ENCODE measurements around the gene ZNF789.
A peak's percentile ranks its signal among the peaks of the same experiment; 100 is the strongest.

ZNF789 gene

DNA sequence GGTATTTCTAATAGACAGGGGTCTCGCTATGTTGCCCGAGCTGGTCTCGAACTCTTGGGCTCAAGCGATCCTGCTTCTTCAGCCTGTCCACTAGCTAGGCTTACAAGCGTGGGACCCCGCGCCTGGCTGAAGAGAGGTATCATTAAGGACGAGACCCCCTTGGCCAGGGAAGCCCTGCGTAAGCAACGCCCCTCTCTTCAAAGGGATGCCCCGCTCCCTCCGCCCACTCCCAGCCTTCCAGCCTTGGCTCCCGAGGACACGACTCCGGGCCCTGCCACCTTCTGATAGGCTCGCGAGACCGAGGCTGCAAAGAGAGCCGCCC is 31.6 kb downstream of the ZNF789 start:
- DNase-seq (ENCODE audit: low read depth in 2 of 2), result no peak

DNA sequence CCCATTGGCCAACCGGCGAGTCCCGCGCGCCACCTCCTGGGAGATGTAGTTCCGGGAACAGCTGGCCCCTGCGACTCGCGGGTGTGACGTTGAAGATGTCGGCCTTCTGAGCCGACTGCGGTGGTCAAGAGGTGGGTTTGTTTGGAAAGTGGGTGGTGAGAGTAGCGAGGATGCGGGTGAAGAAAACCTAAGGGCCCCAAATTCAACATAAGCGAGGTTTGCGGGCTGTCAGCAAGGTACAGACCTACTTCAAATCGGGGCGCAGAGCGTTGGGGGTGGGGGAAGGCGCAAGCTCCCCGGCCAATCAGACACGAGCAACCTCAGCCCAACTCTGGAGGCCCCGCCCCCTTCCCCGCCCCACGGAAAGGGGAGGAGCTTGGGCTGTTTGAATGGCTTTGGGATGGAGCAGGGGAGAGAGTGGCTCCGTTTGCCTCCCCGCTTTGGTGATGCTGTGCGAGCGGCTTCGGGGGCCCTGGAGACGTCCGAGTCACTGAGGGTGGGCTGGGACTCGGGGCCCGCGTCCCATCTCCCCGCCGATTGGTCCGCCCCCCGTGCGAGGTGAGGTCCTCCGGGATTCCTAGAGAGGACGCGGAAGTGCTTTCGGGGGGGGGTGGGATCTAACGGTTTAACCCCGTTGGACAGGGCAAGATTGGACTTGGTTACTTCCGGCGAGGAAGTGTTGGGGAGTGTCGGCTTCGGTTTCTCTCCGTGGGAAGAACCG is 32.1 kb downstream of the ZNF789 start, which contains the start of gene ZKSCAN5:
Gene ZKSCAN5, plus strand, starts transcription at position 60 of the 721 bp plus-strand sequence. CDS start 1,383 bp downstream, outside the sequence.
- peak; percentile 97 for DNase-seq (ENCODE audit: low read depth in 2 of 2)

DNA sequence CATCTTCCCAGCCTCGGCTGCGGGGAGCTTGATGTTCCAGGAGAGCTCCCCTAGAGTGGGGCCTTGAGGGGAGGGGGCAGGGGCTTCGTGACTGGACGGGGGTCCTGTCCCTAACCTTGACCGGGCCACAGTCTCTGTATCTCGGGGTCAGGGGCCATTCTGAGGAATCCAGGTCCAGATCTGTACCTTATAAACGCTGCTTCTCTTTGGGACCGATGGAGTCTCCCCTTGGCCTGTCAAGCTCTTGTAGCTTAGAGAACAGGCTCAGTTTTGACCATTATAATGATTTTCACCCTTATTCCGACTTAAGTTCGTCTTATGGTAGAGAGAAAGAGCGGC is 32.6 kb downstream of the ZNF789 start:
- DNase-seq (ENCODE audit: low read depth in 2 of 2), result no peak

DNA sequence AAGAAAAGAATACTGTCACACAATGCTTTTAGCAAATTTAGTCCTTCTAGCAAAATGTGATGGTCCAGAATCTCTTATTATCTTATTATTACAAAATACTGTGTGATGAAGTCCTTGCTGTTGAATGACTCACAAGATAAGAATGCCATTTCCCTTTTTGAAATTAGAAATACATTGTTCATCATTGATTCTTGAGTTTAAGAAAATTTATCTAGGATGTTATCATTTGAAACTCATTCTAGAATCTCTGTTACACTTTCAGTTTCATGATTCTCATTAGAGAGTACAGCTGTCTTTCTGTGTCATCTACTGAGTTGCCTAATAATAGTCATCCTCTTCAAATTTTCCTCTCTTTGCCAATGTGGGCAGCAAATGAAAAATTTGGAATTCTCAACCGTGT is 41.4 kb downstream of the ZNF789 start:
- DNase-seq (ENCODE audit: low read depth in 2 of 2), result no peak

DNA sequence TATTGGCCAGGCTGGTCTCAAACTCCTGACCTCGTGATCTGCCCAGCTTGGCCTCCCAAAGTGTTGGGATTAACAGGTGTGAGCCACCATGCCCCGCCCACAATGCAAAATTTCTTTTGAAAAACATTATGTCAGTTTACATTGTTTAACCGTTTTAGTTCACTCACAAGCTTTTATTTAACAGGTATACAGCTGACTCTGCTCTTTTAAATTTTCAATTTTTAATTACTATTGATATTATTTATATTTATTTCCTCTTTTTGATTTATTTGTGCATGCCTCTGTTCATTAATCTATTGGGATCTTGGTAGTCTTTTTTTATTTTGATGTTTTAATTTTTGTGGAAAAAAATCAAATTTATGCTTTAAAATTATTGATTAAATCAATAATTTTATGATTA is 48.7 kb downstream of the ZNF789 start:
- DNase-seq (ENCODE audit: low read depth in 2 of 2), result no peak

DNA sequence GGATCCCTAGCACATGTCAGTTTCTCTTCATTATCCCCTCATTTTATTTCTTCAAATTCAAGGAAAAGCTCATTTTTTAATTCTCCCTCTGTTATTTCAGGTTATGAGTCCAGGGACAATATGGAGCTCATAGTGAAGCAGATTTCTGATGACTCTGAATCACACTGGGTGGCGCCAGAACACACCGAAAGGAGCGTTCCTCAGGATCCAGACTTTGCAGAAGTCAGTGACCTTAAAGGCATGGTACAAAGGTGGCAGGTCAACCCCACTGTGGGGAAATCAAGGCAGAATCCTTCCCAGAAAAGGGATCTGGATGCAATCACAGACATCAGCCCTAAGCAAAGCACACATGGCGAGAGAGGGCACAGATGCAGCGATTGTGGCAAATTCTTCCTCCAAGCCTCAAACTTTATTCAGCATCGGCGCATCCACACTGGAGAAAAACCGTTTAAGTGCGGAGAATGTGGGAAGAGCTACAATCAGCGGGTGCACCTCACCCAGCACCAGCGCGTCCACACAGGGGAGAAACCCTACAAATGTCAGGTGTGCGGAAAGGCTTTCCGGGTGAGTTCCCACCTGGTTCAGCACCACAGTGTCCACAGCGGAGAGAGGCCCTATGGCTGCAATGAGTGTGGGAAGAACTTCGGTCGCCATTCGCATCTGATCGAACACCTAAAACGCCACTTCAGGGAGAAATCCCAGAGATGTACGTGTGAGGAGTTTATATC is 53.2 kb downstream of the ZNF789 start:
- no peak for DNase-seq (ENCODE audit: low read depth in 2 of 2)

DNA sequence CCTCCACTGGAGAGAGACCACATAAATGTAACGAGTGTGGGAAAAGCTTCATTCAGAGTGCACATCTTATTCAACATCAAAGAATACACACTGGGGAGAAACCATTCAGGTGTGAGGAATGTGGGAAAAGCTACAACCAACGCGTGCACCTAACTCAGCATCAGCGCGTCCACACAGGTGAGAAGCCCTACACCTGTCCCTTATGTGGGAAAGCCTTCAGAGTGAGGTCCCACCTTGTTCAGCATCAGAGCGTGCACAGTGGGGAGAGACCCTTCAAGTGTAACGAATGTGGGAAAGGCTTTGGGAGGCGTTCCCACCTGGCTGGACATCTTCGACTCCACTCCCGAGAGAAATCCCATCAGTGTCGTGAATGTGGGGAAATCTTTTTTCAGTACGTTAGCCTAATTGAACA is 58.7 kb downstream of the ZNF789 start:
- no peak for DNase-seq (ENCODE audit: low read depth in 2 of 2)

DNA sequence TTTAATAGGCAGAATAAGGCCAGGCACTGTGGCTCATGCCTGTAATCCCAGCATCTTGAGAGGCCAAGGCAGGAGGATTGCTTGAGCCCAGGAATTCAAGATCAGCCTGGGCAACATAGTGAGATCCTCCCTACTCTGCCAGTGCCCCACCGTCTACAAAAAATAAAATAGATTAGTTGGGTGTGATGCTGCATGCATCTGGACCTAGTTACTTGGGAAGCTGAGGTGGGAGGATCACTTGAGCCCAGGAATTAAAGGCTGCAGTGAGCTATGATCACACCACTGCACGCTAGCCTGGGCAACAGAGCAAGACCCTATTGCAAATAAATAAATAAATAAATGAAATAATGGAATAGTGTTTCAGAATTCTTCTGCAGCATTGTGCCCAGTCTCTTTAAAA is 63.0 kb downstream of the ZNF789 start:
- DNase-seq (ENCODE audit: low read depth in 2 of 2), result no peak
